H9 (cell line): ENCODE measurements around the gene SLC25A19. TPM values are rescaled to one million over a fixed set of nuclear protein-coding genes. Genes with fewer than 3 reads are reported as not detected.

Source experiments
- DNase-seq: peaks from one replicate; pipeline ENCODE4 v3.0.0-alpha.2; 2017
- H2AFZ ChIP-seq: one replicate; pipeline ENCODE4 v1.6.1; 2013; ENCODE audit warnings: mild to moderate bottlenecking, low read length, control low read depth, moderate library complexity
- H2AK5ac ChIP-seq: 2 replicates; pipeline ENCODE4 v1.6.1; 2013; ENCODE audit warnings: low read length, control low read depth, mixed read lengths; ENCODE audit not compliant: insufficient read length
- H2BK120ac ChIP-seq: one replicate; pipeline ENCODE4 v1.6.1; 2013; ENCODE audit warnings: low read depth, mild to moderate bottlenecking, low read length, control low read depth, inconsistent platforms; ENCODE audit not compliant: poor library complexity, severe bottlenecking
- H2BK12ac ChIP-seq: 2 replicates; pipeline ENCODE4 v1.6.1; 2013; ENCODE audit warnings: low read length, control low read depth, mixed read lengths, low read depth; ENCODE audit not compliant: insufficient read length
- H2BK15ac ChIP-seq: 2 replicates; pipeline ENCODE4 v1.6.1; 2013; ENCODE audit warnings: low read depth, low read length, control low read depth
- H2BK20ac ChIP-seq: one replicate; pipeline ENCODE4 v1.6.1; 2013; ENCODE audit warnings: low read depth, mild to moderate bottlenecking, low read length, control low read depth, inconsistent platforms; ENCODE audit not compliant: poor library complexity, severe bottlenecking
- H2BK5ac ChIP-seq: 2 replicates; pipeline ENCODE4 v1.6.1; 2013; ENCODE audit warnings: low read length, control low read depth, mixed read lengths; ENCODE audit not compliant: insufficient read length
- H3K14ac ChIP-seq: 2 replicates; pipeline ENCODE4 v1.6.1; 2013; ENCODE audit warnings: low read length, control low read depth; ENCODE audit not compliant: insufficient read depth
- H3K18ac ChIP-seq: 2 replicates; pipeline ENCODE4 v1.6.1; 2013; ENCODE audit warnings: low read depth, mild to moderate bottlenecking, mixed read lengths, low read length, control low read depth; ENCODE audit not compliant: insufficient read length
- H3K23ac ChIP-seq: 2 replicates; pipeline ENCODE4 v1.6.1; 2013; ENCODE audit warnings: low read length, control low read depth, mixed read lengths, low read depth; ENCODE audit not compliant: insufficient read length
- H3K23me2 ChIP-seq: 2 replicates; pipeline ENCODE4 v1.6.1; 2013; ENCODE audit warnings: low read depth, mild to moderate bottlenecking, mixed read lengths, low read length, control low read depth; ENCODE audit not compliant: insufficient read length, poor library complexity, severe bottlenecking
- H3K27ac ChIP-seq: 2 replicates; pipeline ENCODE4 v1.5.1; 2013; ENCODE audit warnings: low read length, control low read depth, mixed read lengths, low read depth; ENCODE audit not compliant: insufficient read length
- H3K27me3 ChIP-seq: 2 replicates; pipeline ENCODE4 v1.6.1; 2013; ENCODE audit warnings: low read length, control low read depth, inconsistent platforms; ENCODE audit not compliant: insufficient read depth
- H3K4ac ChIP-seq: 2 replicates; pipeline ENCODE4 v1.6.1; 2013; ENCODE audit warnings: low read depth, mild to moderate bottlenecking, control low read depth, inconsistent platforms, low read length, moderate library complexity
- H3K4me1 ChIP-seq: 2 replicates; pipeline ENCODE4 v1.6.1; 2013; ENCODE audit warnings: low read length, control low read depth, inconsistent platforms; ENCODE audit not compliant: insufficient read depth
- H3K4me2 ChIP-seq: 2 replicates; pipeline ENCODE4 v1.6.1; 2013; ENCODE audit warnings: low read length, control low read depth, mixed read lengths; ENCODE audit not compliant: insufficient read length, insufficient read depth
- H3K56ac ChIP-seq: 2 replicates; pipeline ENCODE4 v1.6.1; 2013; ENCODE audit warnings: low read depth, mild to moderate bottlenecking, mixed read lengths, low read length, control low read depth; ENCODE audit not compliant: insufficient read length
- H3K79me1 ChIP-seq: 2 replicates; pipeline ENCODE4 v1.6.1; 2013; ENCODE audit warnings: low read depth, mild to moderate bottlenecking, moderate library complexity, low read length, control low read depth, inconsistent platforms; ENCODE audit not compliant: insufficient read depth, poor library complexity, severe bottlenecking
- H3K79me2 ChIP-seq: 2 replicates; pipeline ENCODE4 v1.6.1; 2013; ENCODE audit warnings: low read length, control low read depth, inconsistent platforms; ENCODE audit not compliant: insufficient read depth
- H3K9ac ChIP-seq: 2 replicates; pipeline ENCODE4 v1.6.1; 2013; ENCODE audit warnings: low read length, control low read depth, mixed read lengths; ENCODE audit not compliant: insufficient read length; ENCODE audit errors: extremely low read depth
- H3K9me3 ChIP-seq: one replicate; pipeline ENCODE4 v1.6.1; 2013; ENCODE audit warnings: low read depth, low read length, inconsistent platforms; ENCODE audit not compliant: control insufficient read depth
- H3T11ph ChIP-seq: one replicate; pipeline ENCODE4 v1.6.1; 2013; ENCODE audit warnings: mild to moderate bottlenecking, low read length, control low read depth, inconsistent platforms
- H4K20me1 ChIP-seq: one replicate; pipeline ENCODE4 v1.6.1; 2013; ENCODE audit not compliant: control insufficient read depth, insufficient read length, insufficient read depth
- H4K5ac ChIP-seq: 2 replicates; pipeline ENCODE4 v1.6.1; 2013; ENCODE audit warnings: low read depth, mild to moderate bottlenecking, mixed read lengths, low read length, control low read depth; ENCODE audit not compliant: insufficient read length
- H4K8ac ChIP-seq: replicated peaks from 2 replicates; pipeline ENCODE4 v1.6.1; 2013; ENCODE audit warnings: low read length, control low read depth, mixed read lengths, low read depth; ENCODE audit not compliant: insufficient read length
- H4K91ac ChIP-seq: 2 replicates; pipeline ENCODE4 v1.6.1; 2013; ENCODE audit warnings: low read depth, mild to moderate bottlenecking, moderate library complexity, mixed read lengths, low read length, control low read depth; ENCODE audit not compliant: insufficient read length
- H3K27ac Mint-ChIP-seq, 3 experiments: 2 replicates in 2 of 3; 3 replicates in 1 of 3; pipeline ENCODE4 v1.8.0; 2020 to 2021; ENCODE audit warnings: mixed read lengths in 3 of 3, mild to moderate bottlenecking in 1 of 3, moderate library complexity in 1 of 3
- H3K27me3 Mint-ChIP-seq: 2 replicates; pipeline ENCODE4 v1.8.0; 2021; ENCODE audit warnings: low read depth, mild to moderate bottlenecking, moderate library complexity, mixed read lengths
- H3K36me3 Mint-ChIP-seq, 3 experiments: 2 replicates in 2 of 3; 3 replicates in 1 of 3; pipeline ENCODE4 v1.8.0; 2020 to 2021; ENCODE audit warnings: low read depth in 3 of 3, mixed read lengths in 3 of 3; ENCODE audit not compliant: insufficient read depth in 1 of 3
- H3K4me1 Mint-ChIP-seq, 2 experiments: 2 replicates each; pipeline ENCODE4 v1.8.0; 2020; ENCODE audit warnings: mixed read lengths in 2 of 2
- H3K4me3 Mint-ChIP-seq, 2 experiments: 2 replicates in 1 of 2; 3 replicates in 1 of 2; pipeline ENCODE4 v1.8.0; 2020 to 2021; ENCODE audit warnings: mild to moderate bottlenecking in 2 of 2, mixed read lengths in 2 of 2, moderate library complexity in 1 of 2
- H3K9me3 Mint-ChIP-seq, 2 experiments: 2 replicates in 1 of 2; 3 replicates in 1 of 2; pipeline ENCODE4 v1.8.0; 2020; ENCODE audit warnings: mild to moderate bottlenecking in 2 of 2, mixed read lengths in 2 of 2, moderate library complexity in 1 of 2
- WGBS: extraction: QIAGEN DNeasy Blood & Tissue Kit; methylation state at CpG from one replicate; pipeline ENCODE4 v1.1.7; 2013; ENCODE audit warnings: missing lambda C conversion rate, low lambda C conversion rate, mixed read lengths; ENCODE audit not compliant: insufficient read length; ENCODE audit errors: extremely low coverage; 5-methylcytosine and 5-hydroxymethylcytosine counted together
- total RNA-seq: library from RNA; stranded (reverse); gene quantifications from 2 replicates; pipeline ENCODE4 v1.2.1, GENCODE V29; 2021
- TF ChIP-seq, protein P1 (sequence below): fragments of 200-600 bp; sonication (generic); conservative IDR thresholded peaks from 3 replicates; pipeline ENCODE4 v1.8.0; 2021; ENCODE audit warnings: antibody characterized with exemption, mild to moderate bottlenecking

The SLC25A19 gene
- total RNA-seq, 1 experiment from 2014 or later = 24.2 TPM

DNA sequence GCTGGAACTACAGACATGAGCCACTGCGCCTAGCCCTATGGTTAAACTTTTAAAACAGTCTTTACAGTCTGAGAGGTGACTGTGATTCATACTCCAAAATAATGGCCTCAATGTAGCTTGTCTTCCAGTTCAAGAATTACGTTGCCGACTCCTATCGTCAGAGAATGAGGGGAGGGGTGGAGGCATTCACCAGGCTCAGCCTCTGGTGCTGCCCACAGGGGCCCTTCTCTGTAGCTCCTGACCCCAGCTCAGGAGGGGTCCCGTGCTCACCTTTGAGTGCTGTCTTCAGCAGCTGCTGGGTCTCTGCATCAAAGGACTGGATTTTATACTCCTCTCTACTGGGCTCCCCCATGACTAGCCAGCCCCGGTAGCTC is 19.4 kb downstream of the SLC25A19 start:
- no peak overlapping the region for H3K56ac ChIP-seq
- peak overlapping the region; percentile 42 for H3K9ac ChIP-seq
- no peaks in the 10 kb centered on the region for H3K9me3 ChIP-seq
- TF ChIP-seq, protein P1, sequence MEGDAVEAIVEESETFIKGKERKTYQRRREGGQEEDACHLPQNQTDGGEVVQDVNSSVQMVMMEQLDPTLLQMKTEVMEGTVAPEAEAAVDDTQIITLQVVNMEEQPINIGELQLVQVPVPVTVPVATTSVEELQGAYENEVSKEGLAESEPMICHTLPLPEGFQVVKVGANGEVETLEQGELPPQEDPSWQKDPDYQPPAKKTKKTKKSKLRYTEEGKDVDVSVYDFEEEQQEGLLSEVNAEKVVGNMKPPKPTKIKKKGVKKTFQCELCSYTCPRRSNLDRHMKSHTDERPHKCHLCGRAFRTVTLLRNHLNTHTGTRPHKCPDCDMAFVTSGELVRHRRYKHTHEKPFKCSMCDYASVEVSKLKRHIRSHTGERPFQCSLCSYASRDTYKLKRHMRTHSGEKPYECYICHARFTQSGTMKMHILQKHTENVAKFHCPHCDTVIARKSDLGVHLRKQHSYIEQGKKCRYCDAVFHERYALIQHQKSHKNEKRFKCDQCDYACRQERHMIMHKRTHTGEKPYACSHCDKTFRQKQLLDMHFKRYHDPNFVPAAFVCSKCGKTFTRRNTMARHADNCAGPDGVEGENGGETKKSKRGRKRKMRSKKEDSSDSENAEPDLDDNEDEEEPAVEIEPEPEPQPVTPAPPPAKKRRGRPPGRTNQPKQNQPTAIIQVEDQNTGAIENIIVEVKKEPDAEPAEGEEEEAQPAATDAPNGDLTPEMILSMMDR = no peak
- H3K4me2 ChIP-seq = peak overlapping the region; percentile 74
- no peak overlapping the region for H3T11ph ChIP-seq
- Mint-ChIP-seq H3K9me3 (no peaks in the 10 kb centered on the region), H3K36me3 (peaks cover 0 to 41% (median 40%) of the 10 kb centered on the region in 3 experiments; a peak in 6 of 7 replicates), H3K27ac (peak overlapping the region in 2 of 3 experiments; percentile 44 to 81; a peak in 3 of 7 replicates), H3K4me3 (peak overlapping the region; percentile 76 to 86), H3K27me3 (no peaks in the 10 kb centered on the region; the same call in 1 of the 2 replicates), H3K4me1 (peaks cover 15 to 20% of the 10 kb centered on the region in 2 experiments)
- H3K27ac ChIP-seq = no peak overlapping the region
- peaks cover 22% of the 10 kb centered on the region for H3K23me2 ChIP-seq
- H2BK5ac ChIP-seq = no peak overlapping the region
- H3K27me3 ChIP-seq = no peaks in the 10 kb centered on the region
- H4K8ac ChIP-seq = no peak overlapping the region
- no peak overlapping the region for H2AFZ ChIP-seq
- no peak overlapping the region for H4K91ac ChIP-seq
- H3K18ac ChIP-seq = no peak overlapping the region
- no peaks in the 10 kb centered on the region for H4K20me1 ChIP-seq
- no peak overlapping the region for H3K4ac ChIP-seq
- WGBS = no CpG with 5 or more reads among the region's 6 CpGs
- no peak overlapping the region for H2BK20ac ChIP-seq
- no peaks in the 10 kb centered on the region for H3K79me2 ChIP-seq
- H3K4me1 ChIP-seq = 0 out of 2 replicates have a peak, but pooled peaks cover 2% of the 10 kb centered on the region
- H2BK12ac ChIP-seq = no peak overlapping the region
- no peaks in the 10 kb centered on the region for H3K79me1 ChIP-seq
- no peak overlapping the region for H2BK120ac ChIP-seq
- H4K5ac ChIP-seq = no peak overlapping the region
- no peak overlapping the region for H3K23ac ChIP-seq
- DNase-seq = no peak
- H3K14ac ChIP-seq = 0 out of 2 replicates have a peak overlapping the region, but pooled peaks have one; percentile 4
- no peak overlapping the region for H2BK15ac ChIP-seq
- H2AK5ac ChIP-seq = no peak overlapping the region
